T-helper 22 cell (primary cell): ENCODE measurements around the gene CEACAM5.
"Not testable (repeated sequence)": the region's sequence is repeated elsewhere in the genome, so short reads cannot be mapped to it uniquely, and the experiment has no call there.

Source experiments
- DNase-seq: peaks from one replicate; pipeline ENCODE4 v3.0.0-alpha.2; 2020; ENCODE audit warnings: low read depth

CEACAM5 gene

DNA sequence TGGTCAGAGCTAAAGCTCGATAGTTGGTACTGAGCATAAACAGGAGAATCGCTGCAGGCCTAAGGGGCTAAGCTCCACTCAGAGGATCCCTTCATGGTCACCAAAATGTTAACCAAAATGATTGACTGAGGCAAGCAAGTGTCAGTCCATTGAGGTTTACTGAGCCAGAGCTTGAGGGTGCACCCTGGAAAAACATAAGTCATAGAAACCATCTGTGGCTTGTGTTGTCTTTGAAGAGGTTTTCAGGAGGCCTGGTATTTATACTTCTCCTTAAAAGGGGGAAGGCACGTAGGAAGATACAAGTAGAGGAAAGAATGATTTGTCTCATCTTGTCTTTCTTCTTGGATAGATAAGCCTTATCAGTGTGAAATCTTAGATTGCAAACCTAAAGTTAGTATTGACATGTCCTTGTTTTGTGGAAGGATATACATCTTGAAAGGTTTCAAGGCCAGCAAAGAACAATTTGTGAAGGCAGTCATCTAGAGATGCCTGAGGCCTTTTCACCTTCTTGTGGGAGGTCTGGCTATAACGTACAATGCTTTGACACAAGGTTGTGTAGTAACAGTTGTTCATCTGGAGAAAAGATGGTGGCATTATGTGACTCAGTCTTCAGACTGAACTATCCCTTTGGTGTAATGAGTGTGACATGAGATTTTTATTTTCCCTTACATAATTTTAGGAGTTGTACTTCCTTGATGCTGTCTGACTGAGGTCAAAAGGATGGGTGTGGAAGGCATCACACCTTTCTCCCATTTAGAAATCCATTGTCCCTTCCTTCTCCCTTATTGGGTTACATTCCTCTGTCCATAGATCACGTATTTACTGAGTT is 32.2 kb downstream of the CEACAM5 start:
- no peak for DNase-seq

DNA sequence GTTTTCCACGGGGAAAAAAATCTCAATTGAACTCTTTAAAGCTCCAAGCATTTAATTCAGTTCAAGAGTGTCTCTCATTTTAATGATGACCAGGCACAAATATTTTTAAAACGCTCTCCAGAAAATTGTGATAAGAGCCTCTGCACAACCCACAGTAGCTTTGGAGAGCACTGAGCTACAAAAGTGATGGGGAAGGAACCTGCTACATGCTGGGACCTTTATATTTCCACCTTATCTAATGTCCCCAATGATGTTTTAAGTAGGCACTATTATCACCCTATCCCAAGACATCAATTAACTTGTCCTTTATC is 32.8 kb downstream of the CEACAM5 start:
- no peak for DNase-seq

DNA sequence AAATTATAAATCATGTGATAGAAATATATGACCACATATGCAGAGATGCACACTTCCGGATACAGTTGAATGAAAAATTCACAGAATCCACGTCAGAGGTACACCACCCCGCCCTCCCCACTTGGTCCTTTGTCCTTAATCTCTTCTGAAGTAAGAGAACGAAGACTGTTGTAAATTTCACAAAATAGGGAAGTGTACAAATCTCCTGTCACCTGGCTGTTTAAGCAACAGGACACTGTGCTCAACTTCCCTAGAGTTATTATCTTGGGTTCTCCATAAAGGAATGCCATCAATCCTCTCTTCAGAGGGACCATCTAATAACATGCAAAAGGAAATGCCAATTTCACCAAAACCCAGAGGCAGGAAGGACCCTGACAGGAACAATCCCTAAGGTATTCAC is 36.4 kb downstream of the CEACAM5 start:
- no peak for DNase-seq

DNA sequence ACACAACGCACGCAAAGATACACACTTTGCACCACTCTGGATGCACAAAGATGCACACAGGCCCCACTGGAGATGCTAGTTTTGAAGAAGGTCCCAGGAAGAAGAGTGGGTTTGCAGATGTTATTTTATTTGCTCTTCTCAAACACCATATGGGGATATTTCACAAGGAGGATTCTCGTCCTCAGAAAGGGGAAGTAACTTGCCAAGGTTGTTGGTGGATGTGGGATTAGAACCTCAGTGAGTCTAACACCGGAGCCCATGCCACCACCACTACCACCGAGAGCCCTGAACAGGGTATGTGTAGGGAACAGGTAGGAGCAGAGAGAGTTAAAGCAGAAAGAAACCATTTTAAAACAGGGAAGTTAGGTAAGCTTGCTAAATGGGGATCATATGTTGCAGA is 37.3 kb downstream of the CEACAM5 start:
- DNase-seq: no peak

DNA sequence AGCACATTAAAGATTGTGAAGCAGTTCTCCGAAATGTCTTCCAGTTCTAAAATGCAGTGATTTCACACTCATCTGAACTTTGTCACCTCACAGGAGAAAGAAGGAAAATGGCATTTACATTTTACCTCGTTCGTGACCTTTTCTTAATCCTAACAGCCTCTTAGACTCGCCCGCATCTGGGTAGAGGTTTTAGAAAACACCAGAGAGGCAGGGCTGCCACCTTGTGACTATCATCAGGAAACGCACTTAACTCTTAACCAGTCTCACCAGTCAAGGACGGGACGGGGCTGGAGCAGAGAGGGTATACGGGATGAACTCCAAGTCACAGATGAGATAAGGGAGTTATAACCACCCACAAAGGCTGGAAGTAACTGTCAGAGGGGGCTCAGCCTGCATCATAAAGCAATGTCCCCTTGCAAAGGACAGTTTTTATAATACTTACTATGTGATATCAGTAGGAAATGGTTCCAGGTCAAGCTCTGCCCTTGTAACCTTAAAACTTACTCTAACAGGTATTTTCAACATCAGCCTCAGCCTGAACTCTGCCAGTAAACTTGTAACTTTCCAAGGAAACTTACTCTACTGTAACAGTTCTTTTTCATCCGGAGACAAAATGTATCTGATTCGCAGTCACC is 38.3 kb downstream of the CEACAM5 start:
- DNase-seq: no peak

DNA sequence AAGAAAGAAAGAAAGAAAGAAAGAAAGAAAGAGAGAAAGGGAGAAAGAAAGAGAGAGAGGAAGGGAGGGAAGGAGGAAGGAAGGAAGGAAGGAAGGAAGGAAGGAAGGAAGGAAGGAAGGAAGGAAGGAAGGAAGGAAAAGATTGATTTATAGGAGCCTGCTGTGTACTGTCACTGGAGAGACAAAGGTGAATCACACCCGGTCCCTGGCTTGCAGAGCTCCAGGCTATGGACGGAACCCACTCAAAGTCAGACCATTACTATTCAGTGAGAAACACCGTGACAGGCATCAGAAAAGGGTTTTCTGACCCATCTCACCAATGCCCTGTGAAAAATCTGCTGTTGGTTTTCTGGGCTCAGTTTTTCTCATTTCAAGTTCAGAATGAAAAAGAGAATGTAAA is 39.6 kb downstream of the CEACAM5 start:
- no peak for DNase-seq

DNA sequence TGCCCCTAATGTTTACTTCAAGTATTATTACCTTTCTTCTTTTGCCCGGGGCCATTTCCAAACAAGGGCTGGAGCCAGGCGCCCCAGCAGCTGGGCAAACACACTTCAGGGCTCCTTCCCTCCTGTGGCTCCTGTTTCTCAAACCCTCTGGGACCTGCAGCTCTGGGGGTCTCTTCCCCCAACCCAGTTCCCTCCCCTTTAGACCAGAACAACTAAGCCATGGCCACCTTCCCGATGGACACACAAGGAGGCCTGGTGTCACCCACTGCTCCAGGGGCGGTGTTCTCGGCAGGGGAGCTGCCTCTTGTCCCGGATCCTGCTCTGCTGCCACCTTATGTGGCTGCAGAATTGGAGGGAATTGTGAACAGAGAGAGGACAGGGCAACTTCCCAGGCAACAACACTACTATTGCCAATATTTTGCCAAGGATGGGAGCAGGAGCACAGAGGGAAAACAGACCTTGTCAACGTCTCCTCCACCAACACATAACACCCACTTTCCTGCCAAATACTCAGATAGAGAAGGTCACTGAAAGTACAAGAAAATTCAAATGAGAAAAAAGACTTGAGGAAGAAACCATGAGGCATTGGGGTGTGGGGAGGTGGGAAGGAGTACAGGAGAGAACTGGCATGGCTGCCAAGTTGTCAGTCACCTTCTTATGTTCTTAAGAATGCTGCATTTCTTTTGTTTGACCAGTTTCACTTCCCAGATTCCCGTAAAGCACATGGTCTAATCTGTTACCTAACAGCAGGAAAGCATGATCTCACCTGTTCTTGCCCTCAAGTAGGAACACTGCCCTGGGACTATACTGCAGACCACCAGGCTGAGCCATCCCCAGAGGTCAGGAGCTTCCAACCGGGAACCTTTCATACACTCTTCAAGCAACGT is 42.1 kb downstream of the CEACAM5 start:
- not testable (repeated sequence) for DNase-seq

DNA sequence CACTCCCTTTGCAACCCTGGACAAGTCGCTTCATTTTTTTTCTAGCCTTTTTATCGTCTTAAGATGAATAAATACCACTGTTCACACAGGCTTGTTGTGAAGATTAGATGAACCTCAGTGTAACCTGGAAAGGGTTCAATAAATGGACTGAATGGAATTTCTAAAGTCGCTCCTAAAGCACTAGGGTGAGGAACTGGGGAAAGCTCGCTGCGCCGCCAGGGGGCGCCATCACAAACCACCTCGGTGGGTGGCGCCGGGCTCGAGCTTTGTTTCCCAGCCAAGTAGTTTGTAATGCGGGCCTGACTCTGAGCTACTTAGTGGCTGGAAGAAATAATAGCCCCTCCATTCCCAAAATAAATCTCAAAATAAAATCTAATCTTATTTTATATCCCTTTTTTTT is 44.7 kb downstream of the CEACAM5 start:
- peak; percentile 27 for DNase-seq

DNA sequence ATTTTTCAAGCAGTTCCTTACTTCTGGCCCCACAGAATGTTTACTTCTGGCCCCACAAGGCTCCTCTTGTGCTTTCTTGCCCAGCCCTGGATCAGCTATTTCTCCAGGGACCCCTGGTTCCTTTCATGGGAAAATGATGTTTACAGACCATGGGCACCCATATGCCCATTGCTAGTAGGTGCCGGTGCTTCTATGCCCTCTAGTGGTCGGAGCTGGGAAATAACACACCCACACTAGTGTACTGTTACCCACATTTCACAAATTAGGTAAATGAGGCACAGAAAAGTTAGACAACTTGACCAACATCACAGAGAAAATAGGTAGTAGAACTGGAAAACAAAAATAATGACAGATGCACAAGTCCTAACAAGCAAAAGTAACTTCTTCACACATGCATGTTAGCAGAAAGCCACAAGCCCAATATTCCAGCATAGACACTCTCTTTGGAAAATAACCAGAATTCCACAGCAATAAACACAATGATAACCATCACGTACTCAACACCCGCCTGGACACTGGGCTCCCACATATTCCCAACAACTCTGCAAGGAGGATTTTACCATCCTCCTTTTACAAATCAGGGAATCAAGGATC is 45.6 kb downstream of the CEACAM5 start:
- DNase-seq: peak; percentile 23

DNA sequence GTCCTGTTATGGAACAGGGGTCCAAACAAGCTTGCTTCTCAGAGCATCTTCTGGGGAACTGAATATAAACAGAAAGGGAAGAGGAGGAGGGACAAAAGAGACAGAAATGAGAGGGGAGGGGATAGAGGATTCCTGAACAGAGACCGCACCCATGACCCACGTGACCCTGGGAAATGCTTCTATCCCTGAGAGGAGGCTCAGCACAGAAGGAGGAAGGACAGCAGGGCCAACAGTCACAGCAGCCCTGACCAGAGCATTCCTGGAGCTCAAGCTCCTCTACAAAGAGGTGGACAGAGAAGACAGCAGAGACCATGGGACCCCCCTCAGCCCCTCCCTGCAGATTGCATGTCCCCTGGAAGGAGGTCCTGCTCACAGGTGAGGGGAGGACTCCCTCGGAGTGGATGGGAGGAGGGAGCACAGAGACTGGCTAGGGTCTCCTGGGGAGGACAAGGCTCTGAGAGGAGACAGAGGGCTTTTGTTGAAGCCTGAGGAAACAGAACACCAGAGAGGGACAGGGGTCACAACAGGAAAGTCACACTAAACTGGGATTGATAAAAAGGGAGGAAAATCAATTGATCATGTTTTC is 47.0 kb downstream of the CEACAM5 start, which contains the start of gene CEACAM6:
Gene CEACAM6, plus strand, starts transcription at position 203 of the 586 bp plus-strand sequence. Its CDS starts 109 bp downstream, at position 312.
- no peak for DNase-seq

DNA sequence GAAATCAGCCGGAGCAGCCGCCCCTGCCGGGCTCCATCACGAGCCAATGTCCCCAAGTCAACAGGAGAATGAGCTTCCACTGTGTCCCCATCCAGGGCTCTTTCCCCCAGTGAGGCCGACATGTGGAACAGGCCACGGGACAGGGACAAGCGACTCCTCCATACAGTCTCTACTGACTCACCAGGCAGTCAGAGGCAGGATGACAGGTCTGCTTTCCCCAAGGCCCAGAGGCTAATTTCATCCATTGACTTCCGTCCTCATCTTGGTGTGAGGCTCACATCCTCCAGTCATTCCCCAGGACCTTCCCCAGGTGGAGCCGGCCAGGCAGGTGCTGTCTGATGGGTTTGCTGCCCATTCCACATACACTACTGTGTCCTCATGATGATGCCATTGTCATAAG is 50.4 kb downstream of the CEACAM5 start:
- DNase-seq: no peak

DNA sequence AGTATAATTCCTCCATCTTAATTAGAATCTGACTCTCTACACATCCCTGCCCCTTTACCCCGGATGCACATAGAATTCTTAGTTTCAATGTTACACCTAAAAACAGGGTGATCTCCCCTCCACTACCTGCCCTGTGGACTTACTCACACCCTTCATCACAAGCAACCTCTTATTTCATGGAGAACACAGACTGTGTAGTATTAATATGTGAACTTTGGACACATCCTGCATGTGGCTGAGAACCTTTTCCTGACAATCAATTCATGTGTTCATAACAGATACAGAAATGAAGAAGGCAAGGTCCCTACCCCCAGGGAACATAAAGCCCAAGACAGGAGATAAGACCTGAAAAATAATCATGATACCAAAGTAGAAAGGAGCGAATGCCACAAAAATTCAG is 58.7 kb downstream of the CEACAM5 start:
- no peak for DNase-seq

DNA sequence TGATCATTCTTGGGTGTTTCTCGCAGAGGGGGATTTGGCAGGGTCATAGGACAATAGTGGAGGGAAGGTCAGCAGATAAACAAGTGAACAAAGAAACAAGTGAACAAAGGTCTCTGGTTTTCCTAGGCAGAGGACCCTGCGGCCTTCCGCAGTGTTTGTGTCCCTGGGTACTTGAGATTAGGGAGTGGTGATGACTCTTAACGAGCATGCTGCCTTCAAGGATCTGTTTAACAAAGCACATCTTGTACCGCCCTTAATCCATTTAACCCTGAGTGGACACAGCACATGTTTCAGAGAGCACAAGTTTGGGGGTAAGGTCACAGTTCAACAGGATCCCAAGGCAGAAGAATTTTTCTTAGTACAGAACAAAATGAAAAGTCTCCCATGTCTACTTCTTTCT is 59.7 kb downstream of the CEACAM5 start:
- DNase-seq: not testable (repeated sequence)

DNA sequence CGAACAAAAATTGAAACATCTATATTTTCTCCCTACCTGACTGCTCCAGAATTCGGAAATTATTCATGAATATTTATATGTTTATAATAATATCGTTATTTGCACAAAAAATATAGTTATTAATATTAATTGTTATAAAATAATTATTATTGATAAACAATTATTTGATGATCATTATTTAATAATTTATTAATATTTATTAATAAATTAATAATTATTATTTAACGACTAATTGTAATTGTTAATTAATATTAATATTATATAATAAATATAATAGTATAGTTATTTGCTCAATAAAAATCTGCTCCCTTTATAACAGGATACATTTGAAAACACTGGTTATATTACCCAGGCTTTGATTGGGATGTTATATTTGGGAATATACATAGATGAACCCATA is 61.2 kb downstream of the CEACAM5 start:
- DNase-seq: no peak

DNA sequence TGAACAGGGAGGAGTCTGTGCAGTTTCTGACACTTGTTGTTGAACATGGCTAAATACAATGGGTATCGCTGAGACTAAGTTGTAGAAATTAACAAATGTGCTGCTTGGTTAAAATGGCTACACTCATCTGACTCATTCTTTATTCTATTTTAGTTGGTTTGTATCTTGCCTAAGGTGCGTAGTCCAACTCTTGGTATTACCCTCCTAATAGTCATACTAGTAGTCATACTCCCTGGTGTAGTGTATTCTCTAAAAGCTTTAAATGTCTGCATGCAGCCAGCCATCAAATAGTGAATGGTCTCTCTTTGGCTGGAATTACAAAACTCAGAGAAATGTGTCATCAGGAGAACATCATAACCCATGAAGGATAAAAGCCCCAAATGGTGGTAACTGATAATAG is 63.0 kb downstream of the CEACAM5 start:
- DNase-seq: no peak

DNA sequence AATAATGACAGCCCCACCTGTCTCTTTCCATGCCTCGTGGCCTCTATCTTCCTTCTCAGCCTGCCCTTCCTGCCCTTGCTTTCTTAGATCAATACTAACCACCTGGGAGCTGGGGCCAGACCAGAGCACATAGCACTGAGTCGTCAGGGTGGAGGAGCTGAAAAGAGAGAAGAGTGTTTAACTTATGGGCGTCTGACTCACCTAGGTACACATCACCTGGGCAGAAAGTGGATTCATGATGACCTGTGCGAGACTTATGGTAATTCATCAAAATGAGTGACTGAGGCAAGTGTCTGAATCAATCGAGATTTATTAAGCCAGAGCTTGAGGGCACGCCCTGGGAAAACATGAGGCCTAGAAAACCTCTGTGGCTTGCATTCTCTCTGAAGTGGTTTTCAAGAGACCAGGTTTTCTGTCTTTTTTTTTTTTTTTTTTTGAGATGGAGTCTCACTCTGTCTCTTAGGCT is 66.1 kb downstream of the CEACAM5 start:
- DNase-seq: peak; percentile 26

DNA sequence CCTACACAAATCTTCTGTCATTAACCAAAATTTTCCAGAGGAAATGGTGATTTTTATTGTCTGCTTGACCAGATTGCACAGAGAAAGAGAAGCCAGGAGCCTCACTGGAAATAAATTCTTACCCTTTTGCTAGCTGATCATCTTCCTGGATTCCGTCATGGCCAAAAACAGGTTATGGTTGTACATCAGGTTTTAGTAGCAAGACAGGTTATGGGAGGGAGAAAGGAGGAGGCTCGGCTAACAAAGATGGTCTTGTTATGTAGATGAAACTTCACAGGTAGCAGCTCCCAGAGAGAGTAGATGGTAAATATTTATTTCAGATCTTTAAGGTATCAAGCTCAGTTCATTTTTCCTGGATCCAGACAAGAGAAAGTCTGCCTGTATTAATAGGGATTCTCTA is 68.3 kb downstream of the CEACAM5 start:
- DNase-seq: no peak
